Measurements from ENCODE around the gene E2F6. TPM values are rescaled to one million over a fixed set of nuclear protein-coding genes. Genes with fewer than 3 reads are reported as not detected.
"Not testable (repeated sequence)": the region's sequence is repeated elsewhere in the genome, so short reads cannot be mapped to it uniquely, and the experiment has no call there.

Gene E2F6
- total RNA-seq, 1 donor from 2014 or later = 20.3 TPM

- no peaks in the 10 kb centered on the region for H3K9me3 Mint-ChIP-seq
- H3K4me1 Mint-ChIP-seq = no peaks in the 10 kb centered on the region
- no peak overlapping the region for H3K27ac Mint-ChIP-seq
- no peak for DNase-seq
- H3K27me3 Mint-ChIP-seq = peaks cover 6% of the 10 kb centered on the region
- no peak overlapping the region for H3K4me3 Mint-ChIP-seq
- H3K36me3 Mint-ChIP-seq (ENCODE audit: low read depth) = no peaks in the 10 kb centered on the region
- intact Hi-C loops (cut with micrococcal nuclease) = loop anchor here (10.0 kb wide), 1 partner anchor 275 kb away; a partner anchor contains a TSS
These were observed 55.9 kb downstream of the E2F6 start for GRCh38 chr2:11410101-11410500.

GRCh38 chr2:11409572-11409959 lies 56.4 kb downstream of the E2F6 start:
- no peaks in the 10 kb centered on the region for H3K36me3 Mint-ChIP-seq (ENCODE audit: low read depth)
- peaks cover 6% of the 10 kb centered on the region for H3K27me3 Mint-ChIP-seq
- no peaks in the 10 kb centered on the region for H3K4me1 Mint-ChIP-seq
- no peak overlapping the region for H3K4me3 Mint-ChIP-seq
- H3K27ac Mint-ChIP-seq = no peak overlapping the region
- DNase-seq = no peak
- H3K9me3 Mint-ChIP-seq = no peaks in the 10 kb centered on the region
- intact Hi-C loops (cut with micrococcal nuclease) = no loop called here

- no peaks in the 10 kb centered on the region for H3K9me3 Mint-ChIP-seq
- no peak overlapping the region for H3K4me3 Mint-ChIP-seq
- intact Hi-C loops (cut with micrococcal nuclease) = no loop called here
- no peaks in the 10 kb centered on the region for H3K36me3 Mint-ChIP-seq (ENCODE audit: low read depth)
- H3K27ac Mint-ChIP-seq = no peak overlapping the region
- no peaks in the 10 kb centered on the region for H3K4me1 Mint-ChIP-seq
- no peak for DNase-seq
- peaks cover 6% of the 10 kb centered on the region for H3K27me3 Mint-ChIP-seq
These were observed 56.9 kb downstream of the E2F6 start for GRCh38 chr2:11408959-11409571.

GRCh38 chr2:11407413-11407812 lies 58.5 kb downstream of the E2F6 start:
- H3K9me3 Mint-ChIP-seq = no peaks in the 10 kb centered on the region
- no peak overlapping the region for H3K4me3 Mint-ChIP-seq
- H3K27ac Mint-ChIP-seq = no peak overlapping the region
- peaks cover 2% of the 10 kb centered on the region for H3K27me3 Mint-ChIP-seq
- no peaks in the 10 kb centered on the region for H3K4me1 Mint-ChIP-seq
- no peak for DNase-seq
- intact Hi-C loops (cut with micrococcal nuclease) = no loop called here
- no peaks in the 10 kb centered on the region for H3K36me3 Mint-ChIP-seq (ENCODE audit: low read depth)

GRCh38 chr2:11406958-11407381 lies 59.0 kb downstream of the E2F6 start:
- no peak for DNase-seq
- H3K9me3 Mint-ChIP-seq = no peaks in the 10 kb centered on the region
- H3K36me3 Mint-ChIP-seq (ENCODE audit: low read depth) = no peaks in the 10 kb centered on the region
- H3K27ac Mint-ChIP-seq = no peak overlapping the region
- H3K4me3 Mint-ChIP-seq = no peak overlapping the region
- H3K27me3 Mint-ChIP-seq = peaks cover 2% of the 10 kb centered on the region
- intact Hi-C loops (cut with micrococcal nuclease) = no loop called here
- no peaks in the 10 kb centered on the region for H3K4me1 Mint-ChIP-seq

- no peak for DNase-seq
- H3K36me3 Mint-ChIP-seq (ENCODE audit: low read depth) = no peaks in the 10 kb centered on the region
- intact Hi-C loops (cut with micrococcal nuclease) = no loop called here
- H3K27me3 Mint-ChIP-seq = peaks cover 2% of the 10 kb centered on the region
- no peak overlapping the region for H3K4me3 Mint-ChIP-seq
- no peaks in the 10 kb centered on the region for H3K4me1 Mint-ChIP-seq
- H3K9me3 Mint-ChIP-seq = no peaks in the 10 kb centered on the region
- H3K27ac Mint-ChIP-seq = no peak overlapping the region
These were observed 59.5 kb downstream of the E2F6 start for GRCh38 chr2:11406267-11406957.

GRCh38 chr2:11405599-11406266 lies 60.2 kb downstream of the E2F6 start:
- H3K27ac Mint-ChIP-seq = no peak overlapping the region
- no peaks in the 10 kb centered on the region for H3K4me1 Mint-ChIP-seq
- H3K27me3 Mint-ChIP-seq = peaks cover 2% of the 10 kb centered on the region
- H3K9me3 Mint-ChIP-seq = no peaks in the 10 kb centered on the region
- H3K4me3 Mint-ChIP-seq = no peak overlapping the region
- no peak for DNase-seq
- H3K36me3 Mint-ChIP-seq (ENCODE audit: low read depth) = no peaks in the 10 kb centered on the region
- intact Hi-C loops (cut with micrococcal nuclease) = no loop called here

GRCh38 chr2:11405074-11405406 lies 60.9 kb downstream of the E2F6 start:
- H3K4me1 Mint-ChIP-seq; H3K4me3 Mint-ChIP-seq; H3K36me3 Mint-ChIP-seq (ENCODE audit: low read depth); DNase-seq; H3K27me3 Mint-ChIP-seq; H3K9me3 Mint-ChIP-seq; H3K27ac Mint-ChIP-seq; intact Hi-C loops (cut with micrococcal nuclease): not testable (repeated sequence)

- Mint-ChIP-seq H3K9me3 (no peaks in the 10 kb centered on the region), H3K36me3 (ENCODE audit: low read depth) (no peaks in the 10 kb centered on the region), H3K4me3 (no peak overlapping the region)
These were observed 61.4 kb downstream of the E2F6 start for GRCh38 chr2:11404376-11405073.

GRCh38 chr2:11402436-11402835 lies 63.5 kb downstream of the E2F6 start:
- H3K36me3 Mint-ChIP-seq (ENCODE audit: low read depth) = no peaks in the 10 kb centered on the region
- H3K27ac Mint-ChIP-seq = no peak overlapping the region
- H3K27me3 Mint-ChIP-seq = no peaks in the 10 kb centered on the region
- H3K4me3 Mint-ChIP-seq = no peak overlapping the region
- intact Hi-C loops (cut with micrococcal nuclease) = no loop called here
- DNase-seq = no peak
- no peaks in the 10 kb centered on the region for H3K9me3 Mint-ChIP-seq
- no peaks in the 10 kb centered on the region for H3K4me1 Mint-ChIP-seq

More at GRCh38 chr2:11404376-11405073, 61.4 kb downstream of the E2F6 start:
- H3K27ac Mint-ChIP-seq = no peak overlapping the region
- DNase-seq = no peak
- intact Hi-C loops (cut with micrococcal nuclease) = no loop called here
- peaks cover 2% of the 10 kb centered on the region for H3K27me3 Mint-ChIP-seq
- no peaks in the 10 kb centered on the region for H3K4me1 Mint-ChIP-seq

- no peaks in the 10 kb centered on the region for H3K36me3 Mint-ChIP-seq (ENCODE audit: low read depth)
- no peak for DNase-seq
- H3K4me3 Mint-ChIP-seq = no peak overlapping the region
- H3K27me3 Mint-ChIP-seq = no peaks in the 10 kb centered on the region
- H3K4me1 Mint-ChIP-seq = no peaks in the 10 kb centered on the region
- H3K9me3 Mint-ChIP-seq = no peaks in the 10 kb centered on the region
- no peak overlapping the region for H3K27ac Mint-ChIP-seq
- intact Hi-C loops (cut with micrococcal nuclease) = no loop called here
These were observed 66.6 kb downstream of the E2F6 start for GRCh38 chr2:11399438-11399762.

GRCh38 chr2:11398750-11399437 lies 67.1 kb downstream of the E2F6 start:
- intact Hi-C loops (cut with micrococcal nuclease) = no loop called here
- Mint-ChIP-seq H3K4me3 (no peak overlapping the region), H3K27me3 (no peaks in the 10 kb centered on the region), H3K9me3 (no peaks in the 10 kb centered on the region), H3K27ac (no peak overlapping the region), H3K36me3 (ENCODE audit: low read depth) (no peaks in the 10 kb centered on the region), H3K4me1 (no peaks in the 10 kb centered on the region)
- no peak for DNase-seq

GRCh38 chr2:11397513-11397912 lies 68.4 kb downstream of the E2F6 start:
- H3K27me3 Mint-ChIP-seq = no peaks in the 10 kb centered on the region

More at GRCh38 chr2:11397513-11397912, 68.4 kb downstream of the E2F6 start:
- Mint-ChIP-seq H3K9me3 (no peaks in the 10 kb centered on the region), H3K36me3 (ENCODE audit: low read depth) (no peaks in the 10 kb centered on the region), H3K4me3 (no peak overlapping the region), H3K4me1 (no peaks in the 10 kb centered on the region), H3K27ac (no peak overlapping the region)
- intact Hi-C loops (cut with micrococcal nuclease) = no loop called here
- no peak for DNase-seq

All from activated CD4-positive, alpha-beta T cell treated with anti-CD3 and anti-CD28 coated beads, Interleukin-2, amount 10 ng/mL, durations not matched to agents 24 days and 14 days (primary cell).